Mesendoderm (in vitro differentiated cells): ENCODE results near the gene TMC5.

ENCODE experiments used
- DNase-seq: peaks from one replicate; pipeline ENCODE4 v3.0.0; 2013
- H2AK5ac ChIP-seq: 2 replicates; pipeline ENCODE4 v1.6.1; 2013; ENCODE audit warnings: low read length, inconsistent platforms
- H2BK120ac ChIP-seq: 2 replicates; pipeline ENCODE4 v1.6.1; 2013; ENCODE audit warnings: low read depth, mild to moderate bottlenecking, low read length, moderate library complexity, mixed read lengths
- H2BK15ac ChIP-seq: replicated peaks from 2 replicates; pipeline ENCODE4 v1.6.1; 2013; ENCODE audit warnings: low read depth, mild to moderate bottlenecking, moderate library complexity
- H2BK5ac ChIP-seq: 2 replicates; pipeline ENCODE4 v1.6.1; 2013; ENCODE audit warnings: low read length, inconsistent platforms
- H3K18ac ChIP-seq: 2 replicates; pipeline ENCODE4 v1.6.1; 2013; ENCODE audit warnings: mild to moderate bottlenecking, low read length, mixed read lengths
- H3K23ac ChIP-seq: one replicate; pipeline ENCODE4 v1.6.1; 2013; ENCODE audit warnings: low read length
- H3K27ac ChIP-seq: 2 replicates; pipeline ENCODE4 v1.5.1; 2013; ENCODE audit warnings: low read depth, mild to moderate bottlenecking, inconsistent platforms, low read length, moderate library complexity
- H3K27me3 ChIP-seq: 2 replicates; pipeline ENCODE4 v1.6.1; 2013; ENCODE audit warnings: low read length, control low read depth, mild to moderate bottlenecking, inconsistent platforms; ENCODE audit not compliant: insufficient read depth, poor library complexity
- H3K36me3 ChIP-seq: 2 replicates; pipeline ENCODE4 v1.6.1; 2013; ENCODE audit warnings: low read length, inconsistent platforms; ENCODE audit not compliant: control insufficient read depth, insufficient read depth
- H3K4ac ChIP-seq: one replicate; pipeline ENCODE4 v1.6.1; 2013; ENCODE audit warnings: low read depth, mild to moderate bottlenecking, low read length, moderate library complexity
- H3K4me1 ChIP-seq: 2 replicates; pipeline ENCODE4 v1.6.1; 2013; ENCODE audit warnings: low read depth, low read length, inconsistent platforms; ENCODE audit not compliant: control insufficient read depth
- H3K4me2 ChIP-seq: 2 replicates; pipeline ENCODE4 v1.6.1; 2013; ENCODE audit warnings: low read length
- H3K4me3 ChIP-seq: 2 replicates; pipeline ENCODE4 v1.5.1; 2013; ENCODE audit warnings: mild to moderate bottlenecking, low read length
- H3K56ac ChIP-seq: one replicate; pipeline ENCODE4 v1.6.1; 2013; ENCODE audit warnings: low read length
- H3K79me1 ChIP-seq: 2 replicates; pipeline ENCODE4 v1.6.1; 2013; ENCODE audit warnings: low read length, inconsistent platforms
- H3K79me2 ChIP-seq: 2 replicates; pipeline ENCODE4 v1.6.1; 2013; ENCODE audit warnings: mild to moderate bottlenecking, low read length; ENCODE audit not compliant: control insufficient read depth, insufficient read depth
- H3K9ac ChIP-seq: 2 replicates; pipeline ENCODE4 v1.6.1; 2013; ENCODE audit warnings: low read length, inconsistent platforms
- H4K5ac ChIP-seq: one replicate; pipeline ENCODE4 v1.6.1; 2013; ENCODE audit warnings: low read length
- H4K8ac ChIP-seq: one replicate; pipeline ENCODE4 v1.6.1; 2013; ENCODE audit warnings: low read depth, mild to moderate bottlenecking, control low read depth, low read length, moderate library complexity
- WGBS: extraction: QIAGEN DNeasy Blood & Tissue Kit; methylation state at CpG from one replicate; pipeline ENCODE4 v1.1.7; 2013; ENCODE audit warnings: low lambda C conversion rate, missing lambda C conversion rate; ENCODE audit not compliant: insufficient coverage; ENCODE audit errors: extremely low coverage; 5-methylcytosine and 5-hydroxymethylcytosine counted together

The TMC5 gene

DNA sequence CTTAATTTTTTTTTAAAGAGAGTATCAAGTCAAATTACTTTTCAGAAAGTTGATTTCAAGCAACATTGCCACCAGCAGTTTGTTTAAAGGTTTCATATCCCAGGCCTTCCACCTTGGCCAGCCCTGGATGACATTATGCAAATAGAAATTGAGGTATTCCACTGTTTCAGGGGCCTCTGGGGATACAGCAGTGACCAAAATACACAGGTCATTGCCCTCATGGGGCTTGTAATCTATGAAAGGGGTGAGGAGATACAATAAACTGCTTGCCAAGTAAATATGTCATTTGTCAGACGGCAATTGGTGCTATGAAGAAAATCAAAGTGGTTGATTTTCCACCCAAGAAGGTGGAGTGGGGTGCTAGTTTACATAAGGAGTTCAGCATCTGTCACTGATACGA is 37.8 kb upstream of the TMC5 start:
- Histone ChIP-seq H2AK5ac (no peak overlapping the region), H3K23ac (no peak overlapping the region), H3K27me3 (no peaks in the 10 kb centered on the region), H3K36me3 (no peaks in the 10 kb centered on the region), H3K79me1 (no peaks in the 10 kb centered on the region), H3K56ac (no peak overlapping the region), H3K4ac (no peak overlapping the region), H3K4me3 (no peak overlapping the region), H2BK15ac (no peak overlapping the region), H4K8ac (no peak overlapping the region), H3K79me2 (no peaks in the 10 kb centered on the region), H4K5ac (no peak overlapping the region), H3K18ac (no peak overlapping the region), H2BK120ac (no peak overlapping the region), H3K4me2 (no peak overlapping the region), H3K27ac (no peak overlapping the region), H2BK5ac (no peak overlapping the region), H3K9ac (no peak overlapping the region), H3K4me1 (no peaks in the 10 kb centered on the region)
- no CpG with 5 or more reads among the region's 2 CpGs for WGBS
- DNase-seq = no peak

DNA sequence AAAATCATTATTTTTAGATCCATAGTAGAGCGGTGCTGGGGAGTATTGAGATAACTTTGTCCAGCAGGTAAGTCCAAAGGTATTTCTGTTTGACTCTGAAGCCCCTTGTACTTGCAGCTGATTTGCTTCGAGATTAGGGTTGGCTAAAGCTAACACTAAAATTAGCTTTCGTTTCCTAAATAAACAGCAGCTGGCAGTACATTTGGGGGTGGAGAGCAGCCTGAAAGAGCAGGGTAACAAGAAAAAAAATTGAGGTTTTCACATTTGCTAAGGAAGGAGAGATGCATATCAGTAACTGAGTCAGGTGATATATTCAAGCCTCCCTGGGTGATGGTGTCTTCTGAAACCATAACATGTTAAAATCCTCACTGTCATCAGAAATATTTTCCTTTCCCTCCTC is 37.4 kb upstream of the TMC5 start:
- Histone ChIP-seq H2BK120ac (no peak overlapping the region), H3K79me2 (no peaks in the 10 kb centered on the region), H3K27me3 (no peaks in the 10 kb centered on the region), H3K56ac (no peak overlapping the region), H3K79me1 (no peaks in the 10 kb centered on the region), H3K4me3 (no peak overlapping the region), H4K5ac (no peak overlapping the region), H3K23ac (no peak overlapping the region), H3K36me3 (no peaks in the 10 kb centered on the region), H4K8ac (no peak overlapping the region), H3K4ac (no peak overlapping the region), H3K4me2 (no peak overlapping the region), H3K4me1 (no peaks in the 10 kb centered on the region), H3K9ac (no peak overlapping the region), H2BK5ac (no peak overlapping the region), H3K18ac (no peak overlapping the region), H2BK15ac (no peak overlapping the region), H3K27ac (no peak overlapping the region), H2AK5ac (no peak overlapping the region)
- no CpG with 5 or more reads among the region's 3 CpGs for WGBS
- no peak for DNase-seq

DNA sequence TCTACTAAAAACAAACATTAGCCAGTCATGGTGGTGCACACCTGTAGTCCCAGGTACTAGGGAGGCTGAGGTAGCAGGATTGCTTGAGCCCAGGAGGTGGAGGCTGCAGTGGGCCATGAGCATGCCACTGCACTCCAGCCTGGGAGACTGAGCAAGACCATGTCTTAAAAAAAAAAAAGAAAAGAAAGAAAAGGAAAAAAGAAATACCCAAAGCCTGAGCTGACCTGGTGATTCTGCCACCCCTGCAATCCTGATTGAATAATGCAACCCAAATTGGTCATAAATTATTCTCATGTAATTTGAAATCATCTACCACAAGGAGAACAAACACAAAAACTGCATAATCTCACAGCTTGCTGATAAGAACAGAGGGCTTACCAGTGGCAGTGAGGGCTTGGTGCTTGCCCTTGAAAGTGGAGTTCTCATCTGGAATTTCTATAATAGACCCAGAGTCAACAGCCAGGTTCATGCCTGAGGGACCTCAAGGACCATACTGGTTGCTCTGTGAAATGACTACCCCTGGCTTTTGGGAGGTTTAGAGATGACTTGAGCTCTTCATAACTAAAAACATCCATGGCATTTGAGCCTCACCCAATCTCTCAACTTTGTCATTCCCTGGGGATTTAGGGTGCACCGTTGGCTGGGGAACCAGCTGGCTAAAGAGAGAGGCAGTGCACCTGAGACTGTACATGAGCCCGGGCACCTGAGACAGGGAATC is 35.4 kb upstream of the TMC5 start:
- H3K23ac ChIP-seq = no peak overlapping the region
- H3K79me1 ChIP-seq = no peaks in the 10 kb centered on the region
- no peaks in the 10 kb centered on the region for H3K79me2 ChIP-seq
- H2BK5ac ChIP-seq = no peak overlapping the region
- no peak for DNase-seq
- no peaks in the 10 kb centered on the region for H3K36me3 ChIP-seq
- H3K56ac ChIP-seq = no peak overlapping the region
- H3K9ac ChIP-seq = no peak overlapping the region
- no peak overlapping the region for H4K5ac ChIP-seq
- no CpG with 5 or more reads among the region's 2 CpGs for WGBS
- H3K4me2 ChIP-seq = no peak overlapping the region
- H3K4ac ChIP-seq = no peak overlapping the region
- no peak overlapping the region for H3K27ac ChIP-seq
- H4K8ac ChIP-seq = no peak overlapping the region
- no peaks in the 10 kb centered on the region for H3K4me1 ChIP-seq
- no peak overlapping the region for H3K4me3 ChIP-seq
- H3K18ac ChIP-seq = no peak overlapping the region
- no peak overlapping the region for H2BK120ac ChIP-seq
- no peak overlapping the region for H2AK5ac ChIP-seq
- H2BK15ac ChIP-seq = no peak overlapping the region
- no peaks in the 10 kb centered on the region for H3K27me3 ChIP-seq

DNA sequence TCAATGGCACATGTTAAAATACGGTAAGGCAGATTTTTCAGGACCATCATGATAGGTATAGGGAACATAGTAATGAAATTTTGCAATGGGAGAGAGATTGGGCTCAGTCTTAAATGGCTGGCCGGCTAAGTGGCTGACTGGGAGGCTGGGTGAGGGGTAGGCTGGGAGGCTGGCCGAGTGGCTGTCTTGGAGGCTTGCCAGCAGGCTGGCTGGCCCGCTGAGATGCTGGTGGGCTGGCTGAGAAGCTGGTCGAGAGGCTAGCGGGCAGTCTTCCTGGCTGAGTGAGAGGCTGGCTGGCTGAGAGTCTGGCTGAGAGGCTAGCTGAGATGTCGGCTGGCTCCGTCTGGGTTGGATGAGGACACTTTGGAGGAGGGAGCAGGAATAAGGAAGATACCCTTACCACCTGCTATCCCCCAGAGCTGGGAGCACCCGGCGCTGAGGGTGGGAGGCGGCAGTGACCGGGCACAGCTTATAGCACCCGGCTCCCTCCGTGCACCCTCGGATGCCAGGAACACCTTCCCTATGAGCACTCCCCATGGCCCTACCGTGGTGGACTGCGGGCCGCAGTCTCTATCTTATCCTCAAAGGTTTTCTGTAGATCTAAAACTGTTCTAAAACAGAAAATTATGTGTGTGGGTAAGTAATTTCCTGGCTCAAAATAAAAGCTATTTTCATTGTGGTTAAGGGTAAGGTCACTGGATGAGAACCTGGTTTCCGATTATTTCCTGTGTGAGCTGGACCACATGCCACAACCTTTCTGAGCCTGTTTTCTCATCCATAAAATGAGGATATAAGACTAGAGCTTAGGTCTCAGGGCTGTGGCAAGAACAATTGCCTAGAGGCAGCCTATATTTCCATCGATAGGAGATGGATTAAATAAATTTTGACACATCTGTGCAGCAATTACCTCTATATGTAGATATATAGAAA is 34.5 kb upstream of the TMC5 start:
- no peak overlapping the region for H2BK120ac ChIP-seq
- no peak overlapping the region for H3K18ac ChIP-seq
- no peak overlapping the region for H3K4ac ChIP-seq
- H3K27me3 ChIP-seq = no peaks in the 10 kb centered on the region
- no peak overlapping the region for H3K9ac ChIP-seq
- no peak overlapping the region for H2BK15ac ChIP-seq
- no peaks in the 10 kb centered on the region for H3K79me2 ChIP-seq
- H2BK5ac ChIP-seq = no peak overlapping the region
- no peak overlapping the region for H3K4me3 ChIP-seq
- no peak overlapping the region for H4K8ac ChIP-seq
- H3K4me1 ChIP-seq = no peaks in the 10 kb centered on the region
- H3K4me2 ChIP-seq = no peak overlapping the region
- H2AK5ac ChIP-seq = no peak overlapping the region
- no peak overlapping the region for H3K23ac ChIP-seq
- no peaks in the 10 kb centered on the region for H3K36me3 ChIP-seq
- WGBS = no CpG with 5 or more reads among the region's 20 CpGs
- H3K27ac ChIP-seq = no peak overlapping the region
- H4K5ac ChIP-seq = no peak overlapping the region
- H3K79me1 ChIP-seq = no peaks in the 10 kb centered on the region
- DNase-seq = no peak
- H3K56ac ChIP-seq = no peak overlapping the region

DNA sequence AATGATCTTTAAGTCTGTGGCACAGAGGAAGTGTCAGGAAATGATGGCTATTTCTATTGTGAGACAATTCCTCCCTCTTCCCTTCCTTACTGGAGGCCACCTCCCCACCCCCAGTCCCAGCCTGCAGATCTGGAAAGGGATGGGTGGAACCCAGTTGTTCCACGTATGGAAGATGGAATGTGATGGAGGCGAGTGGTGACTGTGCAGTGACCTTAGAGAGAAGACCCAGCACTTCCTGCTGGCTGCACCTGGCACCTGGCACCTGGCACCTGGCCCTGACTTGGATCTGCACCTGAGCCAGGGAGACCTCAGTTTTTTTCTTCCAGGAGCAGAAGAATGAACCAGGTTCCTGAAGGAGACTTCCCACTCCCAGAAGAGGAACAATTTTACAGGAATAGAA is 33.0 kb upstream of the TMC5 start:
- Histone ChIP-seq H3K56ac (no peak overlapping the region), H3K4ac (no peak overlapping the region), H3K23ac (no peak overlapping the region), H3K4me3 (no peak overlapping the region), H3K79me1 (no peaks in the 10 kb centered on the region), H3K4me1 (no peaks in the 10 kb centered on the region), H3K36me3 (no peaks in the 10 kb centered on the region), H3K27me3 (no peaks in the 10 kb centered on the region), H3K9ac (no peak overlapping the region), H2BK5ac (no peak overlapping the region), H3K18ac (no peak overlapping the region), H2AK5ac (no peak overlapping the region), H3K79me2 (no peaks in the 10 kb centered on the region), H3K4me2 (no peak overlapping the region), H4K5ac (no peak overlapping the region), H2BK120ac (no peak overlapping the region), H4K8ac (no peak overlapping the region), H2BK15ac (no peak overlapping the region), H3K27ac (no peak overlapping the region)
- no CpG with 5 or more reads among the region's 2 CpGs for WGBS
- DNase-seq = no peak
